HG02610 (cell line): Measurements from ENCODE around the gene SIL1.
"Not testable (repeated sequence)": the region's sequence is repeated elsewhere in the genome, so short reads cannot be mapped to it uniquely, and the experiment has no call there.

Source experiments
- ATAC-seq: cut with Tn5 transposase; IDR thresholded peaks from one replicate; pipeline ENCODE4 v1.9.1; 2021; ENCODE audit warnings: mild to moderate bottlenecking, moderate library complexity; ENCODE audit not compliant: unreplicated experiment

SIL1 gene

GRCh38 chr5:139177809-139178588, 20.2 kb downstream of the SIL1 start:
- ATAC-seq, result peak; percentile 59

- not testable (repeated sequence) for ATAC-seq
These were observed 20.9 kb downstream of the SIL1 start for GRCh38 chr5:139177281-139177680.

GRCh38 chr5:139174382-139174781, 23.8 kb downstream of the SIL1 start:
- ATAC-seq, result not testable (repeated sequence)

GRCh38 chr5:139171779-139172404, 26.3 kb downstream of the SIL1 start:
- ATAC-seq, result no peak

- no peak for ATAC-seq
These were observed 30.0 kb downstream of the SIL1 start for GRCh38 chr5:139167952-139168720.

- ATAC-seq, result no peak
These were observed 30.6 kb downstream of the SIL1 start for GRCh38 chr5:139167533-139167932.

- no peak for ATAC-seq
These were observed 31.1 kb downstream of the SIL1 start for GRCh38 chr5:139167063-139167462.

- ATAC-seq, result not testable (repeated sequence)
These were observed 33.3 kb downstream of the SIL1 start for GRCh38 chr5:139164897-139165296.

- ATAC-seq, result no peak
These were observed 34.1 kb downstream of the SIL1 start for GRCh38 chr5:139164020-139164419.

- ATAC-seq, result no peak
These were observed 35.7 kb downstream of the SIL1 start for GRCh38 chr5:139162448-139162847.

- no peak for ATAC-seq
These were observed 39.4 kb downstream of the SIL1 start for GRCh38 chr5:139158791-139159190.

GRCh38 chr5:139157556-139157955, 40.6 kb downstream of the SIL1 start:
- ATAC-seq, result no peak

GRCh38 chr5:139156814-139157213, 41.4 kb downstream of the SIL1 start:
- ATAC-seq, result no peak

GRCh38 chr5:139155333-139155732, 42.8 kb downstream of the SIL1 start:
- no peak for ATAC-seq

GRCh38 chr5:139151902-139152301, 46.3 kb downstream of the SIL1 start:
- ATAC-seq, result no peak

GRCh38 chr5:139150367-139150999, 47.7 kb downstream of the SIL1 start:
- no peak for ATAC-seq

- ATAC-seq, result no peak
These were observed 48.5 kb downstream of the SIL1 start for GRCh38 chr5:139149477-139150199.

- ATAC-seq, result no peak
These were observed 49.2 kb downstream of the SIL1 start for GRCh38 chr5:139148986-139149385.

GRCh38 chr5:139148306-139148705, 49.9 kb downstream of the SIL1 start:
- ATAC-seq, result no peak

GRCh38 chr5:139147483-139148087, 50.6 kb downstream of the SIL1 start:
- ATAC-seq, result no peak
